Ishikawa (cell line): ENCODE measurements around the gene TOP1.

ENCODE experiments used
- EP300 ChIP-seq: IDR thresholded peaks from 2 replicates; pipeline ENCODE4 v1.6.1; 2012; ENCODE audit warnings: borderline replicate concordance
- RAD21 ChIP-seq: IDR thresholded peaks from 2 replicates; pipeline ENCODE4 v1.6.1; 2012; ENCODE audit warnings: low read depth

DNA sequence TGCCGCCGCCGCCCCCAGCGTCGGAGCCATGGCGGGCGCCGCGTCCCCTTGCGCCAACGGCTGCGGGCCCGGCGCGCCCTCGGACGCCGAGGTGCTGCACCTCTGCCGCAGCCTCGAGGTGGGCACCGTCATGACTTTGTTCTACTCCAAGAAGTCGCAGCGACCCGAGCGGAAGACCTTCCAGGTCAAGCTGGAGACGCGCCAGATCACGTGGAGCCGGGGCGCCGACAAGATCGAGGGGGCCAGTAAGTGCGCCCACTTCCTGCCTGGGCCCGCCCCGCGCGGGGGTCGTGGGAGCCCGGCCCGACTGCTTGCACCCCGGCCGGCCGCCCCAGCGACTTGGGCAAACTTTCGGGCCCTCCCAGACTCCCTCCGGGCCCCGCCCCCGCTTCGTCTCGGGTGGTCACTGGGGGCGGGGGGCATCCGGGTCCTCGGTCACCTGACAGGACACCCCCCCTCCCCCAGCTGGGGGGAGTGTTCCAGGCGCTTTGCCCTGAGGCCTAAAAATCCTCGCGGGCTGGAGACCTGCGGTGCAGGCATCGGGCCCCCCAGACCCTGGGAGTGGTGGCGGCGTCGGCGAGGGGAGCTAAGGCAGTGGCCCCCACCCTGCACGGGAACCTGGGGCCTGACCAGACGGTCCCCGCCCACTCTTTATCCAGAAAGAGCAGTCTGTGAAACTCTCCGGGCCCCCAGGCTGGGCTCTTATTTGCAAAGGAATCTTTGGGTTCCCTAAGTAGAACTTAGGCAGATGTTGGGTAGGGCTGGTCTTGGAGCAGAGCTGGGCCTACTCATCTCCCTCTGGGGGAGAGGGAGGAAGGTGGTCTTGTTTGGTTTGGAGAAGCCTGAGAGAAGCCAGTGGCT lies 109.2 kb downstream of the TOP1 start:
- TF ChIP-seq EP300 = no peak
- TF ChIP-seq RAD21 = no peak
